ENCODE measurements around the gene MUC6. TPM values are rescaled to one million over a fixed set of nuclear protein-coding genes. Genes with fewer than 3 reads are reported as not detected.

The MUC6 gene
- polyA plus RNA-seq, 1 of the 3 experiments (the other 2 are of a cell fraction), result not detected

GRCh38 chr11:985406-985805 lies 51.1 kb downstream of the MUC6 start:
- H4K20me1 ChIP-seq (ENCODE audit: insufficient read depth), result no peaks in the 10 kb centered on the region
- no peak overlapping the region for H3K4me3 ChIP-seq (ENCODE audit: low read depth in 2 of 2, low read length in 1 of 2)
- H3K36me3 ChIP-seq (replicated peaks in 1 of 2; ENCODE audit: control insufficient read depth in 1 of 2, insufficient read depth in 2 of 2, low read length in 1 of 2), result peaks cover 17 to 53% of the 10 kb centered on the region in 2 experiments
- H3K9me3 ChIP-seq, result no peaks in the 10 kb centered on the region
- no peak for TF ChIP-seq RCOR1 (IDR thresholded peaks at IDR 0.05; ENCODE audit: low read length)
- TF ChIP-seq GABPA (IDR thresholded peaks at IDR 0.05; ENCODE audit: low read depth), result no peak
- TF ChIP-seq, protein P1, sequence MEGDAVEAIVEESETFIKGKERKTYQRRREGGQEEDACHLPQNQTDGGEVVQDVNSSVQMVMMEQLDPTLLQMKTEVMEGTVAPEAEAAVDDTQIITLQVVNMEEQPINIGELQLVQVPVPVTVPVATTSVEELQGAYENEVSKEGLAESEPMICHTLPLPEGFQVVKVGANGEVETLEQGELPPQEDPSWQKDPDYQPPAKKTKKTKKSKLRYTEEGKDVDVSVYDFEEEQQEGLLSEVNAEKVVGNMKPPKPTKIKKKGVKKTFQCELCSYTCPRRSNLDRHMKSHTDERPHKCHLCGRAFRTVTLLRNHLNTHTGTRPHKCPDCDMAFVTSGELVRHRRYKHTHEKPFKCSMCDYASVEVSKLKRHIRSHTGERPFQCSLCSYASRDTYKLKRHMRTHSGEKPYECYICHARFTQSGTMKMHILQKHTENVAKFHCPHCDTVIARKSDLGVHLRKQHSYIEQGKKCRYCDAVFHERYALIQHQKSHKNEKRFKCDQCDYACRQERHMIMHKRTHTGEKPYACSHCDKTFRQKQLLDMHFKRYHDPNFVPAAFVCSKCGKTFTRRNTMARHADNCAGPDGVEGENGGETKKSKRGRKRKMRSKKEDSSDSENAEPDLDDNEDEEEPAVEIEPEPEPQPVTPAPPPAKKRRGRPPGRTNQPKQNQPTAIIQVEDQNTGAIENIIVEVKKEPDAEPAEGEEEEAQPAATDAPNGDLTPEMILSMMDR (IDR thresholded peaks at IDR 0.05), result no peak
- TF ChIP-seq, protein P2, sequence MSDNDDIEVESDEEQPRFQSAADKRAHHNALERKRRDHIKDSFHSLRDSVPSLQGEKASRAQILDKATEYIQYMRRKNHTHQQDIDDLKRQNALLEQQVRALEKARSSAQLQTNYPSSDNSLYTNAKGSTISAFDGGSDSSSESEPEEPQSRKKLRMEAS (IDR thresholded peaks at IDR 0.05; ENCODE audit: low read depth), result no peak
- no peak for TF ChIP-seq RFX5 (IDR thresholded peaks at IDR 0.05; ENCODE audit: low read length)
- TF ChIP-seq, protein P3, sequence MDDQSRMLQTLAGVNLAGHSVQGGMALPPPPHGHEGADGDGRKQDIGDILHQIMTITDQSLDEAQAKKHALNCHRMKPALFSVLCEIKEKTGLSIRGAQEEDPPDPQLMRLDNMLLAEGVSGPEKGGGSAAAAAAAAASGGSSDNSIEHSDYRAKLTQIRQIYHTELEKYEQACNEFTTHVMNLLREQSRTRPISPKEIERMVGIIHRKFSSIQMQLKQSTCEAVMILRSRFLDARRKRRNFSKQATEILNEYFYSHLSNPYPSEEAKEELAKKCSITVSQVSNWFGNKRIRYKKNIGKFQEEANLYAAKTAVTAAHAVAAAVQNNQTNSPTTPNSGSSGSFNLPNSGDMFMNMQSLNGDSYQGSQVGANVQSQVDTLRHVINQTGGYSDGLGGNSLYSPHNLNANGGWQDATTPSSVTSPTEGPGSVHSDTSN (IDR thresholded peaks at IDR 0.05), result no peak
- TF ChIP-seq FOXJ3 (CRISPR knock-in tag; IDR thresholded peaks at IDR 0.05), result no peak
- peaks cover 8% of the 10 kb centered on the region; the same call in 1 of the 2 replicates for H3K79me2 ChIP-seq (ENCODE audit: insufficient read depth)
- DNase-seq, result no peak
- no peaks in the 10 kb centered on the region for H3F3A ChIP-seq (replicated peaks; ENCODE audit: insufficient read depth)
- no peak overlapping the region for H3K4me2 ChIP-seq
- no peaks in the 10 kb centered on the region for H3K4me1 ChIP-seq (ENCODE audit: control insufficient read depth in 1 of 2, insufficient read depth in 2 of 2, low read depth in 1 of 2, low read length in 1 of 2)
- no peak overlapping the region for H3K9ac ChIP-seq
- H3K27ac ChIP-seq (ENCODE audit: low read depth in 2 of 2, low read length in 1 of 2), result no peak overlapping the region
- no peaks in the 10 kb centered on the region for H3K9me2 ChIP-seq
- ChIA-PET CTCF (no interaction called here), POLR2A (no interaction called here)
- 96% methylated on average over 19 of the region's 21 CpGs for WGBS (ENCODE audit: low lambda C conversion rate)
- no peak overlapping the region for H2AFZ ChIP-seq (ENCODE audit: low read depth)
- no peaks in the 10 kb centered on the region for H3K27me3 ChIP-seq (ENCODE audit: insufficient read depth)

- no peak for TF ChIP-seq SIN3A (IDR thresholded peaks at IDR 0.05; ENCODE audit: borderline replicate concordance, low read depth, low read length)
- TF ChIP-seq, protein P3 (IDR thresholded peaks at IDR 0.05), result no peak
- TF ChIP-seq, protein P4, sequence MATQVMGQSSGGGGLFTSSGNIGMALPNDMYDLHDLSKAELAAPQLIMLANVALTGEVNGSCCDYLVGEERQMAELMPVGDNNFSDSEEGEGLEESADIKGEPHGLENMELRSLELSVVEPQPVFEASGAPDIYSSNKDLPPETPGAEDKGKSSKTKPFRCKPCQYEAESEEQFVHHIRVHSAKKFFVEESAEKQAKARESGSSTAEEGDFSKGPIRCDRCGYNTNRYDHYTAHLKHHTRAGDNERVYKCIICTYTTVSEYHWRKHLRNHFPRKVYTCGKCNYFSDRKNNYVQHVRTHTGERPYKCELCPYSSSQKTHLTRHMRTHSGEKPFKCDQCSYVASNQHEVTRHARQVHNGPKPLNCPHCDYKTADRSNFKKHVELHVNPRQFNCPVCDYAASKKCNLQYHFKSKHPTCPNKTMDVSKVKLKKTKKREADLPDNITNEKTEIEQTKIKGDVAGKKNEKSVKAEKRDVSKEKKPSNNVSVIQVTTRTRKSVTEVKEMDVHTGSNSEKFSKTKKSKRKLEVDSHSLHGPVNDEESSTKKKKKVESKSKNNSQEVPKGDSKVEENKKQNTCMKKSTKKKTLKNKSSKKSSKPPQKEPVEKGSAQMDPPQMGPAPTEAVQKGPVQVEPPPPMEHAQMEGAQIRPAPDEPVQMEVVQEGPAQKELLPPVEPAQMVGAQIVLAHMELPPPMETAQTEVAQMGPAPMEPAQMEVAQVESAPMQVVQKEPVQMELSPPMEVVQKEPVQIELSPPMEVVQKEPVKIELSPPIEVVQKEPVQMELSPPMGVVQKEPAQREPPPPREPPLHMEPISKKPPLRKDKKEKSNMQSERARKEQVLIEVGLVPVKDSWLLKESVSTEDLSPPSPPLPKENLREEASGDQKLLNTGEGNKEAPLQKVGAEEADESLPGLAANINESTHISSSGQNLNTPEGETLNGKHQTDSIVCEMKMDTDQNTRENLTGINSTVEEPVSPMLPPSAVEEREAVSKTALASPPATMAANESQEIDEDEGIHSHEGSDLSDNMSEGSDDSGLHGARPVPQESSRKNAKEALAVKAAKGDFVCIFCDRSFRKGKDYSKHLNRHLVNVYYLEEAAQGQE (IDR thresholded peaks at IDR 0.05; ENCODE audit: low read depth, low read length), result no peak
- TF ChIP-seq NFIC (IDR thresholded peaks at IDR 0.05; ENCODE audit: borderline replicate concordance), result no peak
- TF ChIP-seq EZH2phosphoT487 (IDR thresholded peaks at IDR 0.05; ENCODE audit: borderline replicate concordance, low read depth), result no peak
- TF ChIP-seq ELF1 (IDR thresholded peaks at IDR 0.05), result no peak
- TF ChIP-seq, protein P5, sequence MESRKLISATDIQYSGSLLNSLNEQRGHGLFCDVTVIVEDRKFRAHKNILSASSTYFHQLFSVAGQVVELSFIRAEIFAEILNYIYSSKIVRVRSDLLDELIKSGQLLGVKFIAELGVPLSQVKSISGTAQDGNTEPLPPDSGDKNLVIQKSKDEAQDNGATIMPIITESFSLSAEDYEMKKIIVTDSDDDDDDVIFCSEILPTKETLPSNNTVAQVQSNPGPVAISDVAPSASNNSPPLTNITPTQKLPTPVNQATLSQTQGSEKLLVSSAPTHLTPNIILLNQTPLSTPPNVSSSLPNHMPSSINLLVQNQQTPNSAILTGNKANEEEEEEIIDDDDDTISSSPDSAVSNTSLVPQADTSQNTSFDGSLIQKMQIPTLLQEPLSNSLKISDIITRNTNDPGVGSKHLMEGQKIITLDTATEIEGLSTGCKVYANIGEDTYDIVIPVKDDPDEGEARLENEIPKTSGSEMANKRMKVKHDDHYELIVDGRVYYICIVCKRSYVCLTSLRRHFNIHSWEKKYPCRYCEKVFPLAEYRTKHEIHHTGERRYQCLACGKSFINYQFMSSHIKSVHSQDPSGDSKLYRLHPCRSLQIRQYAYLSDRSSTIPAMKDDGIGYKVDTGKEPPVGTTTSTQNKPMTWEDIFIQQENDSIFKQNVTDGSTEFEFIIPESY (IDR thresholded peaks at IDR 0.05; ENCODE audit: borderline replicate concordance, low read depth), result no peak
- TF ChIP-seq FOXJ3 (CRISPR knock-in tag; IDR thresholded peaks at IDR 0.05), result no peak
- no peak for TF ChIP-seq FOXM1 (IDR thresholded peaks at IDR 0.05; ENCODE audit: low read depth)
- no peak for TF ChIP-seq RFX5 (IDR thresholded peaks at IDR 0.05; ENCODE audit: low read length)
- POLR2A ChIA-PET, result no interaction called here
- H3K27me3 ChIP-seq (ENCODE audit: insufficient read depth), result no peaks in the 10 kb centered on the region
- CTCF ChIA-PET, result no interaction called here
- no peaks in the 10 kb centered on the region for H3F3A ChIP-seq (replicated peaks; ENCODE audit: insufficient read depth)
- no peaks in the 10 kb centered on the region for H3K9me2 ChIP-seq
- H4K20me1 ChIP-seq (ENCODE audit: insufficient read depth), result no peaks in the 10 kb centered on the region
- H3K4me1 ChIP-seq (ENCODE audit: control insufficient read depth in 1 of 2, insufficient read depth in 2 of 2, low read depth in 1 of 2, low read length in 1 of 2), result no peaks in the 10 kb centered on the region
- H3K9me3 ChIP-seq, result no peaks in the 10 kb centered on the region
- H3K36me3 ChIP-seq (replicated peaks in 1 of 2; ENCODE audit: control insufficient read depth in 1 of 2, insufficient read depth in 2 of 2, low read length in 1 of 2), result peaks cover 17 to 46% of the 10 kb centered on the region in 2 experiments
- DNase-seq, result no peak
- H3K79me2 ChIP-seq (ENCODE audit: insufficient read depth), result peaks cover 8% of the 10 kb centered on the region; the same call in 1 of the 2 replicates
- no peak overlapping the region for H3K4me2 ChIP-seq
- H3K27ac ChIP-seq (ENCODE audit: low read depth in 2 of 2, low read length in 1 of 2), result no peak overlapping the region
- WGBS (ENCODE audit: low lambda C conversion rate), result 98% methylated on average over 15 of the region's 15 CpGs
- no peak overlapping the region for H2AFZ ChIP-seq (ENCODE audit: low read depth)
- no peak overlapping the region for H3K4me3 ChIP-seq (ENCODE audit: low read depth in 2 of 2, low read length in 1 of 2)
- H3K9ac ChIP-seq, result no peak overlapping the region
Observed at GRCh38 chr11:984546-984945, 52.0 kb downstream of the MUC6 start.

All from SK-N-SH (cell line).